Trophoblast cell (in vitro differentiated cells and primary cell): Measurements from ENCODE around the gene MCTP1.

Source experiments
- DNase-seq, 2 donors: peaks; one replicate each; pipeline ENCODE4 v3.0.0-alpha.2; 2016
- H2AFZ ChIP-seq: 2 replicates; pipeline ENCODE4 v1.6.1; 2013; ENCODE audit warnings: low read length, moderate library complexity, mild to moderate bottlenecking; ENCODE audit not compliant: insufficient read depth, poor library complexity
- H2AK5ac ChIP-seq: 2 replicates; pipeline ENCODE4 v1.6.1; 2013; ENCODE audit warnings: mild to moderate bottlenecking, low read length
- H2BK120ac ChIP-seq: 2 replicates; pipeline ENCODE4 v1.6.1; 2013; ENCODE audit warnings: low read length, mild to moderate bottlenecking, moderate library complexity; ENCODE audit not compliant: insufficient read depth, poor library complexity
- H2BK12ac ChIP-seq: 2 replicates; pipeline ENCODE4 v1.6.1; 2013; ENCODE audit warnings: mild to moderate bottlenecking, low read length, moderate library complexity
- H2BK5ac ChIP-seq: 2 replicates; pipeline ENCODE4 v1.6.1; 2013; ENCODE audit warnings: low read length, low read depth, moderate library complexity, mild to moderate bottlenecking; ENCODE audit not compliant: poor library complexity
- H3K14ac ChIP-seq: 2 replicates; pipeline ENCODE4 v1.6.1; 2013; ENCODE audit warnings: mild to moderate bottlenecking, low read length
- H3K18ac ChIP-seq: 2 replicates; pipeline ENCODE4 v1.6.1; 2013; ENCODE audit warnings: mild to moderate bottlenecking, low read length
- H3K23ac ChIP-seq: 2 replicates; pipeline ENCODE4 v1.6.1; 2013; ENCODE audit warnings: low read length
- H3K27ac ChIP-seq: 2 replicates; pipeline ENCODE4 v1.5.1; 2013; ENCODE audit warnings: low read depth, mild to moderate bottlenecking, inconsistent platforms, low read length, moderate library complexity
- H3K27me3 ChIP-seq: 2 replicates; pipeline ENCODE4 v1.6.1; 2013; ENCODE audit warnings: inconsistent platforms, mild to moderate bottlenecking, low read length, moderate library complexity; ENCODE audit not compliant: insufficient read depth
- H3K36me3 ChIP-seq, 2 experiments: 1 replicate in 1 of 2; 2 replicates in 1 of 2; pipeline ENCODE4 v1.6.1; 2013; ENCODE audit warnings: low read length in 2 of 2, mild to moderate bottlenecking in 2 of 2, moderate library complexity in 1 of 2; ENCODE audit not compliant: insufficient read depth in 2 of 2, control insufficient read depth in 1 of 2
- H3K4ac ChIP-seq: 2 replicates; pipeline ENCODE4 v1.6.1; 2013; ENCODE audit warnings: low read depth, mild to moderate bottlenecking, low read length, moderate library complexity
- H3K4me1 ChIP-seq, 2 experiments: 1 replicate in 1 of 2; 2 replicates in 1 of 2; pipeline ENCODE4 v1.6.1; 2013; ENCODE audit warnings: low read length in 2 of 2, mild to moderate bottlenecking in 2 of 2, moderate library complexity in 1 of 2; ENCODE audit not compliant: insufficient read depth in 2 of 2, control insufficient read depth in 1 of 2
- H3K4me2 ChIP-seq: 2 replicates; pipeline ENCODE4 v1.6.1; 2013; ENCODE audit warnings: inconsistent platforms, mild to moderate bottlenecking, low read length, moderate library complexity
- H3K4me3 ChIP-seq: 2 replicates; pipeline ENCODE4 v1.5.1; 2013; ENCODE audit warnings: mild to moderate bottlenecking, low read depth, low read length, inconsistent platforms
- H3K79me1 ChIP-seq: one replicate; pipeline ENCODE4 v1.6.1; 2013; ENCODE audit warnings: low read length
- H3K79me2 ChIP-seq: 2 replicates; pipeline ENCODE4 v1.6.1; 2013; ENCODE audit warnings: low read length, mild to moderate bottlenecking; ENCODE audit not compliant: control insufficient read depth, insufficient read depth, poor library complexity
- H3K9ac ChIP-seq: 2 replicates; pipeline ENCODE4 v1.6.1; 2013; ENCODE audit warnings: mild to moderate bottlenecking, low read length
- H3K9me3 ChIP-seq: 2 replicates; pipeline ENCODE4 v1.6.1; 2013; ENCODE audit warnings: low read depth, mild to moderate bottlenecking, control low read depth, inconsistent platforms, low read length; ENCODE audit not compliant: insufficient read depth
- H4K12ac ChIP-seq: 2 replicates; pipeline ENCODE4 v1.6.1; 2013; ENCODE audit warnings: low read depth, mild to moderate bottlenecking, low read length, moderate library complexity
- H4K8ac ChIP-seq: 2 replicates; pipeline ENCODE4 v1.6.1; 2013; ENCODE audit warnings: low read depth, mild to moderate bottlenecking, low read length, moderate library complexity
- H4K91ac ChIP-seq: one replicate; pipeline ENCODE4 v1.6.1; 2013; ENCODE audit warnings: low read depth, mild to moderate bottlenecking, low read length, moderate library complexity
- WGBS: extraction: QIAGEN DNeasy Blood & Tissue Kit; methylation state at CpG from one replicate; pipeline ENCODE4 v1.1.7; 2013; ENCODE audit warnings: missing lambda C conversion rate; ENCODE audit not compliant: insufficient read length, insufficient coverage; ENCODE audit errors: extremely low coverage; 5-methylcytosine and 5-hydroxymethylcytosine counted together

The MCTP1 gene

DNA sequence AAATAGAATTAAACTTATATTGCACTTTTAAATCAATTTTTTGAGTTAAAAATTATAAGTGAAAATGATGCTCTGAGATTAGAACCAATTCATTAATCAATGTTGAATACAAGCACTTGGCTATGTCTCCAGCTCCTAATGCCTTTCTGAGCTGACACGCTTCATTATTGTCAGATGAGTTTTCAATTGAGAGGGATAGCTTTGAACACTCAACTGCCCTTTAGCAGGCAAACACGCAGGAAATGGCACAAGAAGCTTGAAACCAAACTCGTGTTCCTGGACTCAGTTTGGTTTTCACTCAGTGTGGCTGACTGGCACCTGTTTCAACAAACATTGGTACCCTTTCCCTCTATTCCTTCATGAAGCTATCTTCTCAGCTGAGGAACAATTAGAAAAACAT, 109.8 kb downstream of the MCTP1 start:
- Histone ChIP-seq H3K23ac (no peak overlapping the region), H2BK5ac (no peak overlapping the region), H2AFZ (no peak overlapping the region), H2BK12ac (no peak overlapping the region), H3K4ac (no peak overlapping the region), H2AK5ac (no peak overlapping the region), H3K4me3 (no peak overlapping the region), H3K79me1 (no peaks in the 10 kb centered on the region), H3K4me1 (peaks cover 3 to 7% of the 10 kb centered on the region in 2 experiments), H3K18ac (no peak overlapping the region), H3K36me3 (no peaks in the 10 kb centered on the region), H3K4me2 (no peak overlapping the region), H3K9ac (no peak overlapping the region), H3K27me3 (no peaks in the 10 kb centered on the region), H2BK120ac (no peak overlapping the region), H3K14ac (no peak overlapping the region), H4K91ac (no peak overlapping the region), H3K9me3 (peaks cover 2% of the 10 kb centered on the region), H4K8ac (no peak overlapping the region), H4K12ac (no peak overlapping the region), H3K79me2 (no peaks in the 10 kb centered on the region), H3K27ac (no peak overlapping the region)
- no CpG with 5 or more reads among the region's 3 CpGs for WGBS
- DNase-seq, result no peak

- no peak overlapping the region for H2BK12ac ChIP-seq
Observed at GRCh38 chr5:95172659-95173058, 112.2 kb downstream of the MCTP1 start.

DNA sequence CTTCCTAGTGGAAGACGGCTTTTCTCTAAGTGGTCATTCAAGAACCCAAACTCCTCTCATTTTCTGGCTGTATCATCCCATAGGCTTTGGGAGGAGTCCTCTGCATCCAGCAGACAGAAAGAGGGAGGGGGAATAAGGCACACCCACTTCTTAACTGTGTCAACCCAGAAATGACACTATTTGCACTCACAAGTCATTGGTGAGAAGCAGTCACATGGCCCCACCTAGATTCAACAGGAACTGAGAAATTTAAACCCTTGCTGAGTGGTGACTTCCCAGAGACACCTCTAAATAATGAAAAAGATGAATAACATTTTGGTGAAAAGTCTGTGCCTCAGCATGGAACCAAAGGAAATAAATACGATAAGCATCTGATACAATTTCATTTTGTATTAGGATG, 120.0 kb downstream of the MCTP1 start:
- WGBS, result no CpG with 5 or more reads among the region's 2 CpGs
- no peaks in the 10 kb centered on the region for H3K79me2 ChIP-seq
- no peak overlapping the region for H3K23ac ChIP-seq
- H3K4ac ChIP-seq, result no peak overlapping the region
- H3K4me1 ChIP-seq, result no peaks in the 10 kb centered on the region
- H3K79me1 ChIP-seq, result no peaks in the 10 kb centered on the region
- H4K8ac ChIP-seq, result no peak overlapping the region
- H3K36me3 ChIP-seq, result no peaks in the 10 kb centered on the region
- H3K9me3 ChIP-seq, result no peaks in the 10 kb centered on the region
- no peak overlapping the region for H3K4me3 ChIP-seq
- no peak overlapping the region for H3K9ac ChIP-seq
- H2BK120ac ChIP-seq, result no peak overlapping the region
- no peak overlapping the region for H2AFZ ChIP-seq
- H2BK12ac ChIP-seq, result no peak overlapping the region
- H2AK5ac ChIP-seq, result no peak overlapping the region
- H3K27ac ChIP-seq, result no peak overlapping the region
- H3K18ac ChIP-seq, result no peak overlapping the region
- H3K4me2 ChIP-seq, result no peak overlapping the region
- H4K12ac ChIP-seq, result no peak overlapping the region
- H4K91ac ChIP-seq, result no peak overlapping the region
- no peak overlapping the region for H3K14ac ChIP-seq
- H2BK5ac ChIP-seq, result no peak overlapping the region
- H3K27me3 ChIP-seq, result no peaks in the 10 kb centered on the region
- DNase-seq, result no peak

More at GRCh38 chr5:95172659-95173058, 112.2 kb downstream of the MCTP1 start:
- Histone ChIP-seq H3K9ac (no peak overlapping the region), H2AK5ac (no peak overlapping the region), H2BK5ac (no peak overlapping the region), H3K79me2 (no peaks in the 10 kb centered on the region), H4K12ac (no peak overlapping the region), H2AFZ (no peak overlapping the region), H4K8ac (no peak overlapping the region), H3K27ac (no peak overlapping the region), H3K4ac (no peak overlapping the region), H3K4me3 (no peak overlapping the region), H3K4me2 (no peak overlapping the region), H4K91ac (no peak overlapping the region), H3K79me1 (no peaks in the 10 kb centered on the region), H3K23ac (no peak overlapping the region), H3K36me3 (no peaks in the 10 kb centered on the region), H3K27me3 (no peaks in the 10 kb centered on the region), H3K18ac (no peak overlapping the region), H3K9me3 (no peaks in the 10 kb centered on the region), H3K4me1 (no peaks in the 10 kb centered on the region), H2BK120ac (no peak overlapping the region), H3K14ac (no peak overlapping the region)
- DNase-seq, result no peak

DNA sequence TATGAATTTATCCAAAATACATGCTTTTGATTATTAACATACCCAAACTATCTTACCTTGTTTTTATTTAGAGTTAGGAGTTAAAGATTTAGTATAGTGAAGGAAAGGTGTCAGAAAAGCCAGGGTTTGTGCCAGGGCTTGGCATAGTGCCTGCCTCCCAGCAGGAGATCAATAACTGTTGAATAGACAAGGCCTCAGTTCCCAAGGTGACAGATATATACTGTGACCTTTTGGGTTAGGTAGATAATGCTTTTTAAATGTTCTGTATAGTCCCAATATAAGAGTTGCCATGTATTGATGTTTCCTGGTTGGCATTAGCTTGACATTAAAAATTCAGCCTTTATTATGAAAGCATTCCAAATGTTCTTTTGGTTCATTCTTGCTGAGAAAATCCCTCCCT, 121.8 kb downstream of the MCTP1 start:
- H3K79me2 ChIP-seq, result no peaks in the 10 kb centered on the region
- no peak overlapping the region for H2BK120ac ChIP-seq
- no peaks in the 10 kb centered on the region for H3K79me1 ChIP-seq
- no peak for DNase-seq
- no peak overlapping the region for H3K14ac ChIP-seq
- H3K36me3 ChIP-seq, result no peaks in the 10 kb centered on the region
- H3K18ac ChIP-seq, result no peak overlapping the region
- H4K91ac ChIP-seq, result no peak overlapping the region
- no peak overlapping the region for H3K23ac ChIP-seq
- H3K4me3 ChIP-seq, result no peak overlapping the region
- no peaks in the 10 kb centered on the region for H3K4me1 ChIP-seq
- no peaks in the 10 kb centered on the region for H3K9me3 ChIP-seq
- no peak overlapping the region for H3K9ac ChIP-seq
- H2AK5ac ChIP-seq, result no peak overlapping the region
- H3K4ac ChIP-seq, result no peak overlapping the region
- no peak overlapping the region for H2AFZ ChIP-seq
- H4K12ac ChIP-seq, result no peak overlapping the region
- H3K27ac ChIP-seq, result no peak overlapping the region
- no peaks in the 10 kb centered on the region for H3K27me3 ChIP-seq
- no peak overlapping the region for H4K8ac ChIP-seq
- no peak overlapping the region for H3K4me2 ChIP-seq
- H2BK5ac ChIP-seq, result no peak overlapping the region
- H2BK12ac ChIP-seq, result no peak overlapping the region
